HL-60 (cell line): ENCODE results near the gene TMEM273.

Experiments used
- CTCF ChIP-seq: IDR thresholded peaks from one replicate; pipeline ENCODE4 v1.5.1; 2011; ENCODE audit warnings: low read length, control low read depth, inconsistent platforms; ENCODE audit not compliant: insufficient read depth
- GABPA ChIP-seq: IDR thresholded peaks from 2 replicates; pipeline ENCODE4 v1.6.1; 2012; ENCODE audit warnings: low read depth
- REST ChIP-seq: IDR thresholded peaks from 2 replicates; pipeline ENCODE4 v1.6.1; 2012; ENCODE audit warnings: low read depth; ENCODE audit not compliant: insufficient replicate concordance

- TF ChIP-seq CTCF (no peak), REST (no peak), GABPA (no peak)
These were observed 49.8 kb downstream of the TMEM273 start for GRCh38 chr10:49138361-49138891.
